Breast epithelium (tissue), 3 donors: ENCODE results near the gene RBM19.

Experiments
- CTCF ChIP-seq, 3 donors: fragments of 450-650 bp; IDR thresholded peaks; one replicate each; pipeline ENCODE4 v1.5.1; 2016 to 2017; ENCODE audit warnings: antibody characterized with exemption in 3 of 3, mild to moderate bottlenecking in 3 of 3, moderate library complexity in 3 of 3
- POLR2A ChIP-seq: fragments of 450-650 bp; IDR thresholded peaks from one replicate; pipeline ENCODE4 v1.6.1; 2016; ENCODE audit warnings: antibody characterized with exemption, mild to moderate bottlenecking, moderate library complexity

- TF ChIP-seq POLR2A (no peak), CTCF (IDR thresholded peaks at IDR 0.05) (no peak)
These were observed 11.6 kb downstream of the RBM19 start for GRCh38 chr12:113954547-113954946.
